GM12865 (cell line): ENCODE results near the gene RIIAD1.
A peak's percentile ranks its signal among the peaks of the same experiment; 100 is the strongest.
"Not testable (repeated sequence)": the region's sequence is repeated elsewhere in the genome, so short reads cannot be mapped to it uniquely, and the experiment has no call there.

Experiments
- DNase-seq: peaks from one replicate; pipeline ENCODE4 v3.0.0; 2010; ENCODE audit warnings: low read depth
- H3K4me3 ChIP-seq: 2 replicates; pipeline ENCODE4 v1.5.1; 2011; ENCODE audit warnings: mild to moderate bottlenecking, low read depth, low read length, control low read depth
- TF ChIP-seq, protein P1 (sequence below): IDR thresholded peaks from 2 replicates; pipeline ENCODE4 v1.5.1; 2011; ENCODE audit warnings: low read length, control low read depth, low read depth, inconsistent platforms; ENCODE audit not compliant: insufficient read depth; ENCODE audit errors: missing control alignments

The RIIAD1 gene

DNA sequence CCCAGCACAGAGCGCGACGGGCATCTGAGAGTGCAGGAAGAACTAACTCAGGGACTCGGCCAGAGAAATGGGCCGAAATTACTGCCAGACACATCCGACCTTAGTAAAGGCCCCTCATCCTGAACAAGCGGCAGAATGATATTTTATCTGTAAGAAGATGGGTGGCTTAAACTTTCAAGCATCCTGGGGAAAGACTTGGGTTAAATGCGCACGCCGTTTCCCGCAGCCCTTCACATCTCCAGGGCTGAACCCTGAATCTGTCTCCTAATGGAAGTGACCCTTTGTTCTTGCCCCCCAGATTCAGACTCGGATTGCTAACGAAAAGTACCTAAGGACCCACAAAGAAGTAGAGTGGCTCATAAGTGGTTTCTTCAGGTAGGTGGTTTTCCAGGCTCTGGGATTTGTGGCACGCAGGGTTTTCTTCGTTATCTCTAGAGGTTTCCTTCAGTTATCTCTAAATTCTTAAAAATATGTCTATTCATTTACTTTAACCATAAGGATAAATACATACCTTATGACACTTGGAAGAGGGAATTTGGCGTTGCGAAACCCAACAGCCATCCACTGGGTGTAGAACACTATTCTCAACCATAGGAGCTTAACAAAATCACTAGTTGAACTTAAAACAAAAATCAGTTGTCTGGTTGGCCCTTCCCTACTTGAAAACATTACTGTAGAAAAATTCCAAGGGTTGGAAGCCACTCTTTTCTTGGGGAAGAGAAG is 627 bp downstream of the RIIAD1 start:
- no peak for DNase-seq
- TF ChIP-seq, protein P1, sequence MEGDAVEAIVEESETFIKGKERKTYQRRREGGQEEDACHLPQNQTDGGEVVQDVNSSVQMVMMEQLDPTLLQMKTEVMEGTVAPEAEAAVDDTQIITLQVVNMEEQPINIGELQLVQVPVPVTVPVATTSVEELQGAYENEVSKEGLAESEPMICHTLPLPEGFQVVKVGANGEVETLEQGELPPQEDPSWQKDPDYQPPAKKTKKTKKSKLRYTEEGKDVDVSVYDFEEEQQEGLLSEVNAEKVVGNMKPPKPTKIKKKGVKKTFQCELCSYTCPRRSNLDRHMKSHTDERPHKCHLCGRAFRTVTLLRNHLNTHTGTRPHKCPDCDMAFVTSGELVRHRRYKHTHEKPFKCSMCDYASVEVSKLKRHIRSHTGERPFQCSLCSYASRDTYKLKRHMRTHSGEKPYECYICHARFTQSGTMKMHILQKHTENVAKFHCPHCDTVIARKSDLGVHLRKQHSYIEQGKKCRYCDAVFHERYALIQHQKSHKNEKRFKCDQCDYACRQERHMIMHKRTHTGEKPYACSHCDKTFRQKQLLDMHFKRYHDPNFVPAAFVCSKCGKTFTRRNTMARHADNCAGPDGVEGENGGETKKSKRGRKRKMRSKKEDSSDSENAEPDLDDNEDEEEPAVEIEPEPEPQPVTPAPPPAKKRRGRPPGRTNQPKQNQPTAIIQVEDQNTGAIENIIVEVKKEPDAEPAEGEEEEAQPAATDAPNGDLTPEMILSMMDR: no peak
- peak overlapping the region; percentile 35 for H3K4me3 ChIP-seq

DNA sequence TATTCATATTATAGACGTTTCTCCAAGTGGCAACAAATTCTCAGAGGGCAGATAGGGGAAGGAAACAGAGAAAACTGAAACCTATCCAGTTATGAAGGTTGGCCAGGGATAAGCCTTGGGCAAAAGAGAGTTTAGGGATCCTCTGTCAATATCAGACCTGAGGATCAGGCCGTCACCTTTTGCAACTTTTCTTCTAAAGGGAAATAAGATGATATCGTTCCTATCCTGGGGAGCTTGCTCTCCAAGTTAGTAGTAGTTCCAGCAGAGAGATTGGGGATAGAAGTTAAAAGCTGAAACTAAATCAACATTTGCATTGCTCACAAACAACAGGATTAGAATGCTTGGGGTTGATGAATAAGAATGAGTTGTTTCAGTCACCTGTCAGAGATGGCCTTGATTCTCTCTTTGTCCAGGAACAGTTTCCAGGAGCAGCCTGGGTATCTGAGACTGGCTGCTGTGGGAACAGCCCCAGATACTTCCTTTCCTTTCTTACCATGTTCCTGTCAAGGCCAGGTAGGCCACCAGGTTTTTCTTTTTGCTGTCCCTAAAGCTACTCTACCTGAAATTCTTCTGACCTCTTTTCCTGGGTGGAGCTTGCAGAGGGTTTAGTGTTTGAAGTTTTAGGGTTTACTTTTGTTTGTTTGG is 2.5 kb downstream of the RIIAD1 start:
- TF ChIP-seq, protein P1: no peak
- no peak for DNase-seq
- no peak overlapping the region for H3K4me3 ChIP-seq

DNA sequence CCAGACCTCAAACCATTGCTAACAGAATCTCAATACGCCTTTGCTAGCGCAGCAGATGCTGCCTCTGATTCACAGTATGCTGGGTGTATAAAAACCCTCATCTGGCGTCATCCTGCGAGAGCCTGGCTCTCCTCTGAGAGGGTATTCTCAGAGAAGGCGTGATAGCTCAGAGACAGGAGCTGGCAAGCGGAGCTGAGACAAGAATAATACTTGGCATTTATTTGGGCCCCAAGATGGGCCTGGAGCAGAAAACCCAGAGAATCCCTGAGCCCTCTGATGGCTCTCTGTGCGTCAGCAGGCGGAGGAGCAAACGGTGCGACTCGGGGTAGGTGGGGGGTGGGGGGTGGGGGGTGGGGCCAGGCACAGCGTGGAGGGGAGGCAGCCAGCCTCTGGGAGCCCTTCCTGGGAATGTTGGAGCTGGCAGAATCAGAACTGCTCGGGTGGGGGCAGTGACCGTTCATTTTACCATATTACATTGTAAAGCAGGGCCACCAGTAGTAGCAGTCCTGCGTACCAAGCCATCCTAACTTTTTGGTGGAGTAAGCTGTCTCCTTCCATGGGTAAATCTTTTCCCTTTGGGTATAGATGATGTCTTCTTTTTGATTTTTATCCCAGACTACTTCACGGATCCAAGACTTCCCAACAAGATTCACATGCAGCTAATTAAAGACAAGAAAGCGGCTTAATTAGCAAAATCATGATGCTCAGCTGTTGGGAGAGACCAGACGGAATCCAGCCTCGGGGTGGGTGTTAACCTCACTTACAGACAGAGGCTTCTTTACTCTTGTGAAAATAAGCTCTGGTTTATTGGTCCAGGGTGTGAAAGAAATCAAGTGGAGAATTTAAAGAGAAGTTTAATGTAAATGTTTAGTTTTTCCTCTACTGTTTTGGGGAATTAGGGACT is 7.1 kb downstream of the RIIAD1 start:
- H3K4me3 ChIP-seq: no peak overlapping the region
- DNase-seq: no peak
- TF ChIP-seq, protein P1: no peak

DNA sequence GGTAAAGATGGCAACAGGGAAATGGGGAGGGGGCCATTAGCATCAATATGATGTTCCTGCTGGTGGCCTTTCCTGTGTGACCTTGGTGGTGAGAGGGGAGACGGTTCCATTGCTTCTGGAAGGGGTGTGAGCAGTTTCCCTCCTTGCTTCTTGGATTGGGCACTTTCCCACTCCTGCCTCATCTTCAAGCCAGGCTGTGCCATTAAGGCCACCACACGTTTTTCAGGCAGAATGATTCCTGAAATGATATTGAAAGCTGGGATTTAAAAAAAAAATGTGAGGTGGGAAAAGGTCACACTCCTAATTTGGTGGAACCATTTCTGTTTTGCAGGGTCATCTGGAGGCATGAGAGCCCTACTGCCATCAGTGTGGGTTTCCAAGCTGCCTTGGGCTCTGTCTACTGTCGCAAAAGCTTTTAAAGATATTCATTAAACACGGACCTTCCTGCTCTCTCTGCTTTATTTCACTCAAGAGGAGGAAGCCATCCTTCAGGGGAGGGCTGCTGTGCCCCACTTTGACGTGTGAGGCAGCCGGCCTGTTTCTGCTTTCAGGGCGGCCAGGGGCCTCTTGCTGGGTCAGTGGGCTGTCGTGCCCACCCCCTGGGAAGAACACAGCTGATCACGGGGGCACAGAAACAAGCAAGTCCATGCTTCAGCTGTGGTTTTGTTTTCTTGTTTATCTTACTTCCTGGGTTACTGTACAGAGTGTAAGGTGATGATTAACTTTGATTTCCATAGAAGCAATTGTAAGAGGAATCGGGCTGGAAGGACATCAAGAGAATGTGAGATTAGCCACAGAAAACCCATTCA is 8.0 kb downstream of the RIIAD1 start:
- no peak for DNase-seq
- TF ChIP-seq, protein P1: no peak
- no peak overlapping the region for H3K4me3 ChIP-seq

DNA sequence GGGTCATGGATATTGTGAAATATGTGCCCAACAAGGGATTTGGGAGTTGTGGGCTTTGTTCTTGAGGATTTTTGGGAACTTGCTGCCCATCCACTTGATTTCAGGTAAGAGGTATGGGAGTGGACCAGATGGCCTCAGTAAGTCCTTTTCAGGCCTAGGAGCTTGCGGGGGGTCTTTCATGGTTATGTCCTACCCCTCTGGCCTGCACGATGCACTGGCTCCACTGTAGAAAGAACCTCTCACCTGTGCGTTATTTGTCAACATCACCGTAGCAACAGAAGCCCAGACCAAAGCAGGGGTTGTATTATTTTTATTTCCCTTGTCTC is 8.6 kb downstream of the RIIAD1 start:
- TF ChIP-seq, protein P1: no peak
- no peak for DNase-seq
- H3K4me3 ChIP-seq: no peak overlapping the region

DNA sequence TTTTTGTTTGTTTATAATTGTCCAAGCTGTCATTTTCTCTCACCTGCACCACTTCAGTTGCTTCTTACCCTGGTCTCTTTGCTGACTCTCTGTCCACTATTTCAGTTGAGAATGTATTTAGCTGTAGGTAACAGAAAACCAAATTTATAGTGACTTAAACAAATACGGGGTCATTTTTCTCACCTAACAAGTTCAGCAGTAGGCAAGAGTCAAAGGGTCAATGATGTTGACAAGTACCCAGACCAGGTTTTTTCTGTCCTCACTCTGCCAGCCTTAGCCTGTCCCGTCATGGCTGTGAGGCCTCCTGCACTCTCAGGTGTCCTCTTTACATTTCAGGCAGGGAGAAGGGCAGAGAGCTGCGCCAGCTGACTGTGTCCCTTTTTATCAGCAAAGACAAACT is 11.8 kb downstream of the RIIAD1 start:
- no peak overlapping the region for H3K4me3 ChIP-seq
- DNase-seq: no peak
- TF ChIP-seq, protein P1: no peak

DNA sequence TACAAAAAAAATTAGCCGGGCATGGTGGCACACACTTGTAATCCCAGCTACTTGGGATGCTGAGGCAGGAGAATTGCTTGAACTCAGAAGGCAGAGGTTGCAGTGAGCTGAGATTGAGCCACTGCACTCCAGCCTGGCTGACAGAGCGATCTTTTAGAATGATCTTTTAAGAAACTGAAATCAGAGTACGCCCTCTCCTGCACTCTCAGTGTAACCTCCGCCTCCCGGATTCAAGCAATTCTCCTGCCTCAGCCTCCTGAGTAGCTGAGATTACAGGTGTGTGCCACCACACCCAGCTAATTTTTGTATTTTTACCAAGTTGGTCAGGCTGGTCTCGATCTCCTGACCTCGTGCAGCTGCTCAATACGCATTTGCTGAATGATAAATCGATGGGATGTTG is 12.7 kb downstream of the RIIAD1 start:
- not testable (repeated sequence) for DNase-seq, H3K4me3 ChIP-seq
